Naive thymus-derived CD8-positive, alpha-beta T cell (primary cell): ENCODE measurements around the gene DNAH1. TPM values are rescaled to one million over a fixed set of nuclear protein-coding genes. Genes with fewer than 3 reads are reported as not detected.

Experiments used
- ATAC-seq, 2 donors: fragments of 150-1000 bp; cut with Tn5 transposase in 1 of 2; sonication (Bioruptor Pico), chemical (Tn5 transposase) in 1 of 2; 1 replicate in 1 of 2; 2 replicates in 1 of 2; pipeline ENCODE4 v1.10.0; 2021; ENCODE audit warnings: mild to moderate bottlenecking in 2 of 2, moderate library complexity in 2 of 2
- POLR2A ChIA-PET: fragments of 350-600 bp; sonication (Branson Sonifier 250); formaldehyde crosslinking; loops from one replicate; lab custom pipeline; 2021; ENCODE audit warnings: antibody characterized with exemption; lab: Charles Lee
- DNase-seq, 10 donors: peaks; one replicate each; pipeline versions ENCODE4 v3.0.0 to v3.0.0-alpha.2; 2020 to 2022
- H3K27ac Mint-ChIP-seq, 10 donors: one replicate each; pipeline ENCODE4 v1.8.0; 2020 to 2022; ENCODE audit warnings: mild to moderate bottlenecking in 10 of 10, mixed read lengths in 10 of 10, moderate library complexity in 4 of 10, inconsistent platforms in 1 of 10
- H3K27me3 Mint-ChIP-seq, 5 donors: one replicate each; pipeline ENCODE4 v1.8.0; 2021 to 2022; ENCODE audit warnings: mixed read lengths in 5 of 5
- H3K36me3 Mint-ChIP-seq, 3 donors: one replicate each; pipeline ENCODE4 v1.8.0; 2020 to 2022; ENCODE audit warnings: mixed read lengths in 3 of 3, mild to moderate bottlenecking in 2 of 3, inconsistent platforms in 1 of 3
- H3K4me1 Mint-ChIP-seq, 4 donors: one replicate each; pipeline ENCODE4 v1.8.0; 2021 to 2022; ENCODE audit warnings: mixed read lengths in 4 of 4
- H3K4me3 Mint-ChIP-seq, 10 donors: one replicate each; pipeline ENCODE4 v1.8.0; 2020 to 2022; ENCODE audit warnings: mild to moderate bottlenecking in 10 of 10, mixed read lengths in 10 of 10, moderate library complexity in 6 of 10, inconsistent platforms in 1 of 10
- H3K9me3 Mint-ChIP-seq, 9 donors: one replicate each; pipeline ENCODE4 v1.8.0; 2020 to 2022; ENCODE audit warnings: mixed read lengths in 9 of 9, mild to moderate bottlenecking in 3 of 9, inconsistent platforms in 1 of 9, moderate library complexity in 1 of 9
- polyA plus RNA-seq, 3 donors: library from polyadenylated mRNA; unstranded; fragments of 300-500 nt; fragmentation: Illumina TruSeq; gene quantifications; one replicate each; pipeline ENCODE4 v1.2.3, GENCODE V29; 2021
- total RNA-seq, 8 experiments: library from RNA in 2 of 8; stranded (reverse) in 2 of 8; gene quantifications; one replicate each; pipeline ENCODE4 v1.2.3 and lab custom pipeline; 2021 to 2026

Gene DNAH1
- total and polyA plus RNA-seq, 5 experiments from 2014 or later: 0.21 to 41.4 (median 1.3) TPM

GRCh38 chr3:52372822-52373504, 56.8 kb downstream of the DNAH1 start:
- no peaks in the 10 kb centered on the region for H3K27me3 Mint-ChIP-seq
- peak; percentile 59 to 82 for ATAC-seq
- POLR2A ChIA-PET: interaction anchor here (1.3 kb wide), 1 partner anchor 75 kb away, joined by 3 read pairs; no protein-coding TSS in a partner anchor
- peak overlapping the region in 4 of 10 donors; percentile 22 to 57 (median 38) for H3K27ac Mint-ChIP-seq
- peaks cover 9 to 17% (median 14%) of the 10 kb centered on the region in 4 donors for H3K4me1 Mint-ChIP-seq
- H3K9me3 Mint-ChIP-seq: no peaks in the 10 kb centered on the region
- peaks cover 0 to 31% (median 0%) of the 10 kb centered on the region in 3 donors for H3K36me3 Mint-ChIP-seq
- peak overlapping the region in 7 of 10 donors; percentile 15 to 64 (median 37) for H3K4me3 Mint-ChIP-seq
- peak in 8 of 10 donors; percentile 12 to 49 (median 35) for DNase-seq

DNA sequence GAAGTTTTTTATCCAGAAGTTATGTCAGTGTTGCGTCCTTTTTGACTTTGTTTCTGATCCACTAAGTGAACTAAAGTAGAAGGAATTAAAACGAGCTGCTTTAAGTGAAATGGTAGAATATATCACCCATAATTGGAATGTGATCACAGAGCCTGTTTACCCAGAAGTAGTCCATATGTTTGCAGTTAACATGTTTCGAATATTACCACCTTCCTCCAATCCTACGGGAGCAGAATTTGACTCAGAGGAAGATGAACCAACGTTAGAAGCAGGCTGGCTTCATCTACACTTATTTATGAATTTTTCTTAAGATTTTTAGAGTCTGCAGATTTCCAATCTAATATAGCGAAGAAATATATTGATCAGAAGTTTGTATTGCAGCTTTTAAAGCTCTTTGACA, 57.6 kb downstream of the DNAH1 start:
- H3K4me3 Mint-ChIP-seq: peak overlapping the region in 6 of 10 donors; percentile 11 to 64 (median 36)
- DNase-seq (no peak), ATAC-seq (no peak)
- H3K36me3 Mint-ChIP-seq: peaks cover 0 to 26% (median 0%) of the 10 kb centered on the region in 3 donors
- H3K9me3 Mint-ChIP-seq: no peaks in the 10 kb centered on the region
- H3K27ac Mint-ChIP-seq: peak overlapping the region in 3 of 10 donors; percentile 22 to 57 (median 33)
- no peaks in the 10 kb centered on the region for H3K27me3 Mint-ChIP-seq
- H3K4me1 Mint-ChIP-seq: peaks cover 9 to 17% (median 14%) of the 10 kb centered on the region in 4 donors
- POLR2A ChIA-PET: interaction anchor here (0.6 to 0.7 kb wide), 2 partner anchors 150 to 401 kb away, joined by 3 read pairs; no protein-coding TSS in a partner anchor

GRCh38 chr3:52374173-52374572, 58.1 kb downstream of the DNAH1 start:
- ATAC-seq (no peak), DNase-seq (no peak)
- Mint-ChIP-seq H3K9me3 (no peaks in the 10 kb centered on the region), H3K36me3 (peaks cover 0 to 24% (median 0%) of the 10 kb centered on the region in 3 donors), H3K27ac (no peak overlapping the region), H3K4me1 (peaks cover 13 to 17% (median 14%) of the 10 kb centered on the region in 4 donors), H3K27me3 (no peaks in the 10 kb centered on the region), H3K4me3 (no peak overlapping the region)
- POLR2A ChIA-PET: interaction anchor here (0.6 to 0.7 kb wide), 2 partner anchors 151 to 402 kb away, joined by 3 read pairs; no protein-coding TSS in a partner anchor

DNA sequence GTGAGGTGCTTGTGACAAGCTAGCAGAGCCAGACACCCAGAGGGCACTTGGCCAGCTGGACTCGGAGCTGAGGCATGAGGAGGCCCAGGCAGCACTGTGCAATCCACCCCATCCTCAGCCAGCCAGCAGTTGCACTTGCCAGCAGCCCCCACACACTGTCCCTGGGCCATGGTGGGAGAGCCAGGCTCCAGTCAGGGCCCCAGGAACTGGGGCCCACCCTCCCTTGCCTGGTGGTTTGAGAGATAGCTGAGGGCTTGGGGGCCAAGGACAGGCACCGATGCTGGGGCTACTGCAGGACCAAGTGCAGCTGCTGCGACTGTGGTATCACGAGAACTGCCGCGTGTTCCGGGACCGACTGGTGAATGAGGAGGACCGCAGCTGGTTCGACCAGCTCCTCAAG, 63.5 kb downstream of the DNAH1 start:
- Mint-ChIP-seq H3K9me3 (no peaks in the 10 kb centered on the region), H3K4me3 (no peak overlapping the region), H3K27ac (peak overlapping the region in 1 of 10 donors; percentile 59), H3K27me3 (no peaks in the 10 kb centered on the region), H3K36me3 (peaks cover 0 to 15% (median 0%) of the 10 kb centered on the region in 3 donors), H3K4me1 (peaks cover 0 to 8% (median 0%) of the 10 kb centered on the region in 4 donors)
- ATAC-seq (no peak), DNase-seq (no peak)
- POLR2A ChIA-PET: interaction anchor here (1.2 to 1.4 kb wide), 2 partner anchors 9 to 17 kb away, joined by 3 to 4 read pairs; no protein-coding TSS in a partner anchor

GRCh38 chr3:52380023-52380422, 63.9 kb downstream of the DNAH1 start:
- no peak overlapping the region for H3K27ac Mint-ChIP-seq
- no peaks in the 10 kb centered on the region for H3K9me3 Mint-ChIP-seq
- H3K4me1 Mint-ChIP-seq: peaks cover 0 to 8% (median 0%) of the 10 kb centered on the region in 4 donors
- POLR2A ChIA-PET: interaction anchor here (1.2 to 1.4 kb wide), 2 partner anchors 8 to 17 kb away, joined by 3 to 4 read pairs; no protein-coding TSS in a partner anchor
- no peak for ATAC-seq
- DNase-seq: no peak
- H3K27me3 Mint-ChIP-seq: no peaks in the 10 kb centered on the region
- H3K4me3 Mint-ChIP-seq: no peak overlapping the region
- peaks cover 0 to 14% (median 0%) of the 10 kb centered on the region in 3 donors for H3K36me3 Mint-ChIP-seq

GRCh38 chr3:52381623-52382022, 65.5 kb downstream of the DNAH1 start:
- ATAC-seq (no peak), DNase-seq (no peak)
- H3K27me3 Mint-ChIP-seq: no peaks in the 10 kb centered on the region
- no peak overlapping the region for H3K4me3 Mint-ChIP-seq
- H3K36me3 Mint-ChIP-seq: peaks cover 0 to 14% (median 0%) of the 10 kb centered on the region in 3 donors
- H3K9me3 Mint-ChIP-seq: no peaks in the 10 kb centered on the region
- H3K27ac Mint-ChIP-seq: peak overlapping the region in 1 of 10 donors; percentile 65
- POLR2A ChIA-PET: interaction anchor here (0.5 kb wide), 1 partner anchor 96 kb away, joined by 3 read pairs; no protein-coding TSS in a partner anchor
- H3K4me1 Mint-ChIP-seq: peaks cover 0 to 8% (median 0%) of the 10 kb centered on the region in 4 donors

GRCh38 chr3:52383446-52383845, 67.3 kb downstream of the DNAH1 start:
- POLR2A ChIA-PET: no interaction called here
- Mint-ChIP-seq H3K4me3 (no peak overlapping the region), H3K27me3 (no peaks in the 10 kb centered on the region), H3K4me1 (peaks cover 0 to 4% (median 0%) of the 10 kb centered on the region in 4 donors), H3K36me3 (peaks cover 0 to 11% (median 0%) of the 10 kb centered on the region in 3 donors), H3K27ac (no peak overlapping the region), H3K9me3 (no peaks in the 10 kb centered on the region)
- DNase-seq (no peak), ATAC-seq (no peak)

- H3K4me1 Mint-ChIP-seq: peaks cover 0 to under 1% (median 0%) of the 10 kb centered on the region in 4 donors
- DNase-seq (no peak), ATAC-seq (no peak)
- peak overlapping the region in 1 of 10 donors; percentile 12 for H3K27ac Mint-ChIP-seq
- no peaks in the 10 kb centered on the region for H3K9me3 Mint-ChIP-seq
- H3K27me3 Mint-ChIP-seq: no peaks in the 10 kb centered on the region
- POLR2A ChIA-PET: interaction anchor here (1.2 kb wide), 1 partner anchor 12 kb away, joined by 3 read pairs; no protein-coding TSS in a partner anchor
- H3K4me3 Mint-ChIP-seq: no peak overlapping the region
- H3K36me3 Mint-ChIP-seq: peaks cover 0 to 14% (median 3%) of the 10 kb centered on the region in 3 donors
Observed at GRCh38 chr3:52384019-52384761, 68.1 kb downstream of the DNAH1 start.

- Mint-ChIP-seq H3K27ac (peak overlapping the region in 1 of 10 donors; percentile 70), H3K27me3 (no peaks in the 10 kb centered on the region), H3K36me3 (peaks cover 0 to 15% (median 4%) of the 10 kb centered on the region in 3 donors), H3K4me1 (no peaks in the 10 kb centered on the region), H3K4me3 (no peak overlapping the region), H3K9me3 (no peaks in the 10 kb centered on the region)
- POLR2A ChIA-PET: interaction anchor here (0.7 to 1.2 kb wide), 2 partner anchors 9 to 13 kb away, joined by 3 read pairs; no protein-coding TSS in a partner anchor
- ATAC-seq (no peak), DNase-seq (no peak)
Observed at GRCh38 chr3:52385157-52385556, 69.0 kb downstream of the DNAH1 start.

DNA sequence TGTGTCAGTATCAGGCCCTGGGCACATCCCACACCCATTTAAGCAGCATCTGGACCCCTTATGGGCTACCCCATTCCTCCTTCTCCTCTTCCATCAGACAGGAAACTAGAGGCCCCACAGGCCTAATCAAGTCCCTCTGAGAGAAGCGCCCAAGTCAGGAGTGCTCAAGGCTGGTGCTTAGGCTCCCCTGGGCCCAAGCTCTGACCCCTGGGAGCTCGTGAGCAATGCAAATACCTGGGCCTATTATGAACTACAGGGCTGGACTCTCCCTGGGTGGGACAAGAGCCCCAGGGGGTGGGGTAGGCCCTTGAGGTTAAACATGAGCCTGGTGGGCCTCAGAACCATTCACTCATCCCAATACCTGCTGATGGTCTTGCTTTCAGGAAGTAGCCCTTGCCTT, 71.4 kb downstream of the DNAH1 start:
- no peaks in the 10 kb centered on the region for H3K27me3 Mint-ChIP-seq
- H3K4me1 Mint-ChIP-seq: peaks cover 0 to 2% (median 0%) of the 10 kb centered on the region in 4 donors
- no peak for ATAC-seq

DNA sequence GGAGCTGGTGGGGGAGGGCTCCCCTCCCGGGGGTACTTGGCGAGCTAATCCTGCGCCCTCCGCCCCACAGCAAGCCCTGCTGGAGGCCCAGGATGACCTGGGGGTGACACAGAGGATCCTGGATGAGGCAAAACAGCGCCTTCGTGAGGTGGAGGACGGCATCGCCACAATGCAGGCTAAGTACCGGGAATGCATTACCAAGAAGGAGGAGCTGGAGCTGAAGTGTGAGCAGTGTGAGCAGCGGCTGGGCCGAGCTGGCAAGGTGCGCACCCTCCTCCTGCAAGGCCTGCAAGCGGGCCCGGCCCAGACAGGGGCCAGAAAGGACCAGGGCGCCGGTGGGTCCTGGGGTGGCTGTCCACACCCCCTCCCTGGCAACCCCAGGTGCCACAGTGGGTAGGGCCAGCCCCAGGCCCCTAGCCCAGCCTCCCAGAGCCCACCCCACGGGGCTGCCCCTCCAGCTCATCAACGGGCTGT, 72.3 kb downstream of the DNAH1 start:
- Mint-ChIP-seq H3K36me3 (peaks cover 0 to 38% (median 18%) of the 10 kb centered on the region in 3 donors), H3K4me3 (no peak overlapping the region), H3K4me1 (peaks cover 0 to 2% (median 0%) of the 10 kb centered on the region in 4 donors), H3K27me3 (no peaks in the 10 kb centered on the region), H3K9me3 (no peaks in the 10 kb centered on the region), H3K27ac (no peak overlapping the region)
- ATAC-seq (no peak), DNase-seq (no peak)
- POLR2A ChIA-PET: interaction anchor here (1.2 kb wide), 1 partner anchor 9 kb away, joined by 3 read pairs; no protein-coding TSS in a partner anchor

More for the DNA sequence above, 71.4 kb downstream of the DNAH1 start:
- H3K4me3 Mint-ChIP-seq: no peak overlapping the region
- no peak for DNase-seq
- no peaks in the 10 kb centered on the region for H3K9me3 Mint-ChIP-seq
- H3K27ac Mint-ChIP-seq: no peak overlapping the region
- POLR2A ChIA-PET: interaction anchor here (0.5 to 1.2 kb wide), 2 partner anchors 8 to 27 kb away, joined by 3 to 4 read pairs; no protein-coding TSS in a partner anchor
- peaks cover 0 to 31% (median 12%) of the 10 kb centered on the region in 3 donors for H3K36me3 Mint-ChIP-seq

DNA sequence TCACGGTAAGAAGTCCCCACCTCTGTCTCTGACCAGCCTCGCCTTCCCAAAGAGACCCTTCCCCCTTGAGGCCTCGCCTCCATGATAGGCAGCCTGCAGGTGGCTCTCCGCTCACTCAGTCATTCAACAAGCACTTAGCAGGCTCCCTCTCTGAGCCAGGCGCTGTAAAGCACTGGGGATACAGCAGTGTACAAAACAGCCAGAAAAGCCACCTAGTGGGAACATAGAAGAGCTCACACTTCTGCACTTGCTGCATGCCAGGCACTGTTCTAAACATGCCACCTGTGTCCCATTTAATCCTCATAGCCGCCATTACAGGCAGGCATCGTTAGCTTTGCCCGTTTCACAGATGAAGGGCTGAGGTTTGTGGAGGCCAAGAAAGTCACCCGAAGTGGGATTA, 72.8 kb downstream of the DNAH1 start:
- no peak overlapping the region for H3K27ac Mint-ChIP-seq
- peaks cover 0 to 2% (median 0%) of the 10 kb centered on the region in 4 donors for H3K4me1 Mint-ChIP-seq
- peaks cover 0 to 39% (median 19%) of the 10 kb centered on the region in 3 donors for H3K36me3 Mint-ChIP-seq

More for the DNA sequence above, 72.8 kb downstream of the DNAH1 start:
- ATAC-seq (no peak), DNase-seq (no peak)
- Mint-ChIP-seq H3K4me3 (no peak overlapping the region), H3K9me3 (no peaks in the 10 kb centered on the region), H3K27me3 (no peaks in the 10 kb centered on the region)
- POLR2A ChIA-PET: interaction anchor here (1.2 kb wide), 1 partner anchor 10 kb away, joined by 3 read pairs; no protein-coding TSS in a partner anchor
